HL-60 (cell line): ENCODE measurements around the gene CFAP251.

Experiments
- CTCF ChIP-seq: IDR thresholded peaks from one replicate; pipeline ENCODE4 v1.5.1; 2011; ENCODE audit warnings: low read length, control low read depth, inconsistent platforms; ENCODE audit not compliant: insufficient read depth
- GABPA ChIP-seq: IDR thresholded peaks from 2 replicates; pipeline ENCODE4 v1.6.1; 2012; ENCODE audit warnings: low read depth
- REST ChIP-seq: IDR thresholded peaks from 2 replicates; pipeline ENCODE4 v1.6.1; 2012; ENCODE audit warnings: low read depth; ENCODE audit not compliant: insufficient replicate concordance

GRCh38 chr12:121960541-121960940 is 42.1 kb downstream of the CFAP251 start:
- TF ChIP-seq CTCF (no peak), REST (no peak), GABPA (no peak)
